HS-27A (cell line): ENCODE data around the gene CLIP1.
"Not testable (repeated sequence)": the region's sequence is repeated elsewhere in the genome, so short reads cannot be mapped to it uniquely, and the experiment has no call there.

Experiments
- DNase-seq: peaks from one replicate; pipeline ENCODE4 v3.0.0-alpha.2; 2012; ENCODE audit warnings: low read depth, missing footprints

CLIP1 gene

GRCh38 chr12:122310626-122311333 is 111.7 kb downstream of the CLIP1 start:
- DNase-seq: no peak

DNA sequence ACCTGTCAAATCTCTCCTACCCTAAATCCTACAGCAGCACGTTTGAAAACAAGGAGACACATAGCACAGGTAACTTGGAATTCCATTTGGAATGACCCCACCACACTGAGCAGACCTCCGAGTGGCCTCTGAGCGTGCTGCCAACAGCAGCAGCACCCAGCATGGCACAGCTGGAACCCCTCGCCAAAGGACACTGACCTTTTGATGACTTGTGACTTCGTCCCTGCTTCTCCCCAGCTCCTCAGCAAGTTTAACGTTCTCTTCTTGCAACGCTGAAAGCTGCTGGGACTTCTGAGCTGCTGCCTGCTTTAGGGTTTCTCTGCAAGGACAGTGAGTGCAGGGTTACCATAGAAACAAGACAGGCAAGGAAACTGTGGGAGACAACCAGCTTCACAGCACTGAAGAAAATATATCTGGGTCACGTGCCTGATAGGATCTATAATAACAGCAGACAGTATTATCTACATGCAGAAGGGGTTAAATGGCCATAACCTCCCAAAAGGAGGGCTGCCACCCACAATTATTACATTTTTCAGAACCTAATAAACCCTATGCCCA is 112.8 kb downstream of the CLIP1 start:
- no peak for DNase-seq

DNA sequence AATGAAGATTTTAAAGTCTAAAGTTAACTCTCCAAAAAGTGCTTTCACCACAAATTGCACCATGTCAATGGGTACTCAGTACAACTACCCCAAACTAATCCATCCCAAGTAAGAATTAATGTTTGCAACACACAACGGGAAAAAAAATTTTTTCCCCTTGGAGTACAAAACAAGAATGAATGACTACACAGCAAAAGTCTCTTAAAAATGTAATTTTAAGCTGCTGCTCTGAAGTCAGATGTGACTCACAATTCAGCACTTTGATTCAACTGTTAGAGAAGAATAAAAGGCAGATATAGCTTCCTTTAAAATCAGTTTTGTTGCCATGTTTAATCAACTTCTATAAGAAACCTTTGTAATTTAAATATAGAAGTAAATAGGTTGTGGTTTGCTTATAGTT is 113.7 kb downstream of the CLIP1 start:
- no peak for DNase-seq

DNA sequence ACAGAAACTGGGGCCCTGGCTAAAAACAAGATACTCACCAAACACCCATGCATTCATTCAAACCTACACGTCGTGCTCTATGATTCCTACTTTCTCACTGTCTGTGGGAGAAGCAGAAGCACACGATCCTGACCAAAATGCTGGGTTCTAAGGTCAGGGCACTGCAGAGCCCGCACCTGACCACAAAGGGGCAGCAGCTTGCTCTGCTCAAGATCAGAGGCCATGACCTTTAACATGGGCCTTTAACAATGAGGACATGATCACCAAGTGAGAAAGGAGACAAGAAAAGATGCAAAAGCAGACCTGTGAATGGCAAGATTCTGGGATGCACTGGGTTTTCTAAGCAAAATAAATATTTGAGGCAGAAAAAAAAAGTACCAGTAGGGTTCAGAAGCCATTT is 116.1 kb downstream of the CLIP1 start:
- no peak for DNase-seq

DNA sequence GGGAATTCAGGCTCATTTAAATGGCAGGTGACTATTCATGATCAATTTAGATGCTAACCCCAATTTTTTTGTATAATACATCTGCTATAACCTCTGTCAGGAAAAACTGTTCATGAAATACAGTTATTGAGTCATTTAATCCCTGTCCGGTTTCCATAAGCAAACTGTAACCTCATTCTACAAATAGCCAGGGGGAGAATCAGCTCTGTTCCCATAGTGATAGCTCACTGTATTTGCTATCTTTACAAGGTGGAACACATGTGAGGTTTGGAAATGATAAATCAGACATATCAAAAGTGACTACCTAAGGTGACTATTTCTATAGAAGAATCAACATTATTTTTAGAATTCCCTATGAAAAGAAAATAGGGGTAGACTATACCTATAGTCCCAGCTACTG is 117.5 kb downstream of the CLIP1 start:
- no peak for DNase-seq

DNA sequence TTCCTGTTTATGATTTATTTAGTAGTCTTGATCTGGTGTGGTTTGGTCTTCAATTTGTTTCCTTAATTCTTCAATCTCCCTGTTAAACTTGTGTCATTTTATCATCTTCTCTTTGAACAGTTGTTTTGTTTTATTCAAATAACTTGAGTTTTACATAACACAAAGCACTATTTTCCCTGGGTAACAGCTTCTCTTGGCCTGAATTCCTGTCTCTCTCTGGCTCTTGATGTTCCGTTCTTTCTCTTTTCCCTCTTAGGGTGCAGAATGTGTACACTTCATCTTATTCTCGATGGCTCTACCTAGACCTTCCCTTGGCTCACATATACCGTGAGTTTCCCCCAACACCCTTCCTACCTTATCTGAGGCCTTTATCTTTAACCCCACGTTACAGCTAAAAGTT is 119.4 kb downstream of the CLIP1 start:
- no peak for DNase-seq

DNA sequence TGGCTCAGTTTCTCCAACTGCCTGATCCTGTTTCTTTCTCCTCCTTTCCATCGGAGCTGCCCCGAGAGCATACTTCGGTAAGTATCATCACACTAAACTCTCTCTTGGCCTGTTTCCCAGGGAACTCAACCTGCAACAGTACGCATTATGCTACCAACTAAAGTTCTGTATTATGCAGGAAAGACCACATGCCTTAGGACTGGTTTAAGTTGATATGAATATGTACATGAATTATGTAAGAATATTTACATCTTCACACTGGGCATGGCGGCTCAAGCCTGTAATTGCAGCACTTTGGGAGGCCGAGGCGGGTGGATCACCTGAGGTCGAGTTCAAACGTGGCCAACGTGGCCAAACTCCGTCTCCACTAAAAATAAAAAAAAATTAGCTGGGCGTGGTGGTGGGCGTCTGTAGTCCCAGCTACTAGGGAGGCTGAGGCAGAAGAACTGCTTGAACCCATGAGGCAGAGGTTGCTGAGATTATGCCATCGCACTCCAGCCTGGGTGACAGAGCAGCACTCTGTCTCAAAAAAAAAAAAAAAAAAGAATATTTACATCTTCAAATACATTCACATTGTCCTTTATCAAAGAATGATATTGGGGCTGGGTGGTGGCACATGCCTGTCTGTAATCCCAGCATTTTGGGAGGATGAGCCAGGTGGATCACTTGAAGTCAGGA is 124.3 kb downstream of the CLIP1 start:
- DNase-seq: no peak

- no peak for DNase-seq
These were observed 125.0 kb downstream of the CLIP1 start for GRCh38 chr12:122297494-122297893.

DNA sequence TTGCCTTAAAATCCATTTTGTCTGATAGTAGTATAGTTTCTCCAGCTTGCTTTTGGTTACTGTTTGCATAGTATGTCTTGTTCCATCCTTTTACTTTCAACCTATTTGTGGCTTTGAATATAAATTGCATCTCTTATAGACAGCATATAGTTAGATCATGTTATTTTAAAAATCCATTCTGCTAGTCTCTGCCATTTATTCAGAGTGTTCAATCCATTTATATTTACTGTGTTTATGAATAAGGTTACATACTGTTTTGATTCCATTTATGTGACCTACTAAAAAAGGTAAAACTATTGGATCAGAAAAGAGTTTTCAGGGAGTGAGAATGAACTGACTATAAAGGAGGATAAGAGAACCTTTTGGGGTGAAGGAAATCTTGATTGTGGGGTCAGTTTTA is 126.6 kb downstream of the CLIP1 start:
- no peak for DNase-seq

GRCh38 chr12:122293081-122293480 is 129.4 kb downstream of the CLIP1 start:
- no peak for DNase-seq

DNA sequence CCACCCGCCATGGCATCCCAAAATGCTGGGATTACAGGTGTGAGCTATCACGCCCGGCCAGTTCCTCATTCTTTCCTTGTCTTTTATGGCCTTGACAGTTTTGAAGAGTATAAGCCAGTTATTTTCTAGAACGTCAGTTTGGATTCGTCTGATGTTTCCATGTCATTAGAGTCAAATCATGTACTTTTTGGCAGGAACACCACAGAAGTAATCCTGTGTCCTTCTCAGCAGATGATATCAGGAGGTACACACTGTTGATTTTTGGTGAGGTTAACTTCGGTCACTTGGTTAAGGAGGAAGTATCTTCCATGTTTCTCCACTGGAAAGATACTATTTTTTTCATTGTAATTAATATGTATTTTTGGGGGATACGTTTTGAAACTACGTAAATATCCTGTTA is 131.0 kb downstream of the CLIP1 start:
- no peak for DNase-seq

DNA sequence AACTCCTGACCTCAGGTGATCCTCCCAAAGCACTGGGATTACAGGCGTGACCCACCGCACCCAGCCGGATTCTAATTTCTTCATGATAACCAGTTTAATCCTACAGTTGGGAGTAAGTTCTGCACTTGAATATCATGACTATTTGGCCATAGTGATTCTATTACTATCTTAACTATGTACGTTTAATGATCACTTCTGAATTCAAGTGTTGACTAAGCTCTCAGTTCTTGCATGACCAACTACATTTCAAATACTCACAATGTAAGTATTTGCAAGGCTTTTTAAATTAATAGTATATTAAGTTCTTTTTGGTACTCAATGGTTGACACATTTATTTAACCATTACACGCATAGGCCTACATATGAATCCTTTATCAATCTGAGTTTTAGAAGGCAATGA is 138.8 kb downstream of the CLIP1 start:
- DNase-seq: no peak

DNA sequence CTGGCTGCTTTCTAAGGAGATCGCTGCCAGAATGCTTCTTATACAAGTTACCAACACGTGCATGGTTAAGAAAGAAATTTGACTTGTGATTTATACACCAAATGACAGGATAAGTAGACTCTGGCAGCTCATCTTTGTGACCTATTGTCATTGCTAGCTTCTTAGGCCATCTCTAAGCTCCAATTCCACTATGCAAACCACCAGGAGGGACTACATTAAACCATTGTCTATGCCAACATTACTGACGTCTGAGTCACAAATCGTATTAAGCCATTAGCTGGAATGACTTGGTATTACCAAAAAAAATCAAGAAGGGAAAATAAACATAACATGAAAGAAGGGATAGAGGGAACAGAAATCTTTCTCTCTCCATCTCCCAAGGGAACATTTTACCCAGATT is 140.4 kb downstream of the CLIP1 start:
- peak; percentile 47 for DNase-seq

DNA sequence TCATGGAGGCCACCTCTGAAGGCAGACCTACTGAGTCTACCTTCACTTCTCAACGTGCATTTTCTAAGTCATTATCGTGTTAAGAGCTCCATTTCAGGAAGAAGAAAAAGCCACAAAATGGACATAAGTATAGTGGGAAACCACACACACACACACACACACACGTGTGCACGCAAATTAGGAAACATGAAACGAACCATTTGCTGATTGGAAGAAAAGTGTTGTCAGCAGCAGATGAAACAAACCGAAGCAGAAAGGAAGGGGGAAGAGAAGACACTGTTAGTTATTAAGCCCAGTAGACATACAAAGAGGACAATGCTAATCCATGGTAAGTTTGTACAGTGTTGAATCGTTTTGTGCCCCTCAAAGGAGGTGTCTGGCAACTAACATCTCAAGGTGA is 146.2 kb downstream of the CLIP1 start:
- no peak for DNase-seq

GRCh38 chr12:122275459-122275858 is 147.0 kb downstream of the CLIP1 start:
- DNase-seq: no peak

DNA sequence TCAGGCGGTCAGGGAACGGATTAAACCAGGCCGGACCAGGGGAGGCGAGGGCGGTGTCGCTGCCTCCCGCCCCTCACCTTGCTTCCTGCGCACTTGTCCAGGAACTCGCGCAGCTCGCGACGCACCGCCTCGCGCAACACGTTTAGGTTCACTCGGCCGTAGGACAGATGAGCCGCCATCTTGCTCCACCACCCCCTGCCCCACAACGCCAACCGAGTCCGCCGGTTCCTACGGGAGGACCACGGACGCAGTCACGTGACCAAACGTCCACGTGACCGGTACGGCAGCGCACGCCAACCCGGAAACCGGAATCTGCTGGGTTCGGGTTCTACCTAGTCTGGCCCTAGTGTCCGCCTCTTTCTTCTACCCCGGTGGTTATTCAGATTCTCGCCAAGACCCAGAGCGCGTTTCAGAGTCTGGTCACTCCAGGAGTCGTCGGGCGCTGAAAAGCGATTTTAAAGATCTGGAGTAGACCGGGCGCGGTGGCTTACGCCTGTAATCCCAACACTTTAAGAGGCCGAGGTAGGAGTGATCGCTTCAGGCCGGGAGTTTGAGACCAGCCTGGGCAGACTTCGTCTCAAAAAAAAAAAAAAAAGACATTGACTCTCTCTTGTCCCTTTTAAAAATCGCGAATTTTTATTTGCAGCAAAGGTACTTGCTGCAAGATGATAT is 156.1 kb downstream of the CLIP1 start, which contains the start of gene VPS33A:
TSS of gene VPS33A (minus strand) at position 265 of the 672 bp plus-strand sequence. CDS start at position 179, 86 bp downstream.
- DNase-seq: peak; percentile 92

- no peak for DNase-seq
These were observed 156.6 kb downstream of the CLIP1 start for GRCh38 chr12:122265886-122266229.

- no peak for DNase-seq
These were observed 157.0 kb downstream of the CLIP1 start for GRCh38 chr12:122265476-122265875.

- not testable (repeated sequence) for DNase-seq
These were observed 161.7 kb downstream of the CLIP1 start for GRCh38 chr12:122260735-122261134.

DNA sequence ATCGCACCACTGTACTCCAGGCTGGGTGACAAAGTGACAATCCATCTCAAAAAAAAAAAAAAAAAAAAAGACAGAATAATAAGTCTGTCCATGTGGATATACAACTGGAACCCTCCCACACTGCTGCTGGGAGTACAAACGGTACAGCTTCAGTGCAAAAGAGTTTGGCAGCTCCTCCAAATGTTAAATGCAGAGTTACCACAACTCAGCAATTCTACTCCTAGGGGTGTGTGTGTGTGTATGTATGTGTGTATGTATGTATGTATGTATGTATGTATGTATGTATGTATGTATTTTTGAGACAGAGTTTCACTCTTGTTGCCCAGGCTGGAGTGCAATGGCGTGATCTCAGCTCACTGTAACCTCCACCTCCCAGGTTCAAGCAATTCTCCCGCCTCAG is 163.5 kb downstream of the CLIP1 start:
- DNase-seq: not testable (repeated sequence)

DNA sequence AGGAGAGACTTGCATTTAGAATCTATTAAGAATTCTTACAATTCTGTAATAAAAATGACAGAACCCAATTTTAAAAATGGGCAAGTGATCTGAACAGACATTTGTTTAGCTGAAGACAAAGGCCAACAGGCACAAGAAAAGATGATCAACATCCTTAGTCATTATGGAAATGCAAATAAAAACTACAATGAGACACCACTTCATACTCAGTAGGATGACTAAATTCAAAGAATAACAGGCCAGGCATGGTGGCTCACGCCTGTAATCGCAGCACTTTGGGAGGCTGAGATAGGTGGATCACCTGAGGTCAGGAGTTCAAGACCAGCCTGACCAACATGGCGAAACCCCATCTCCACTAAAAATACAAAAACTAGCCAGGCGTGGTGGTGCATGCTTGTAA is 164.0 kb downstream of the CLIP1 start:
- not testable (repeated sequence) for DNase-seq

DNA sequence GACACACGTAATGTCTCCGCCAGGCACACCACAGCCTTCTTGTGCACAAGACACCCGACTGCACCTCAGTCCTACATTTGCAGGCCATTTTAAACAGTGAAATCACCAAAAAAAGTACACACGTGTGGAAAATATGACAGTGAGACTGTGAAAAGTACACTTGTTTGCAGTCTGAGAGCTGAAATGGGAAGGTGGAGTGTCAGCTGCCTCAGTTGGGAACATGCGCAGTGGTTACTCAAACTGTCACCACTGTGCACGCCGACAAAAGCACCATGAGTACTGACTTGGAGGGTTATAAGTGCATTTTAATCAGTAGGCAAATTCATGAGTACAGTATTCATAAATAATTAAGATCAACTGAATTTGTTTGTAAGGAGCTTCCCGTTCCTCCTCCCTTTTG is 171.9 kb downstream of the CLIP1 start:
- DNase-seq: no peak

DNA sequence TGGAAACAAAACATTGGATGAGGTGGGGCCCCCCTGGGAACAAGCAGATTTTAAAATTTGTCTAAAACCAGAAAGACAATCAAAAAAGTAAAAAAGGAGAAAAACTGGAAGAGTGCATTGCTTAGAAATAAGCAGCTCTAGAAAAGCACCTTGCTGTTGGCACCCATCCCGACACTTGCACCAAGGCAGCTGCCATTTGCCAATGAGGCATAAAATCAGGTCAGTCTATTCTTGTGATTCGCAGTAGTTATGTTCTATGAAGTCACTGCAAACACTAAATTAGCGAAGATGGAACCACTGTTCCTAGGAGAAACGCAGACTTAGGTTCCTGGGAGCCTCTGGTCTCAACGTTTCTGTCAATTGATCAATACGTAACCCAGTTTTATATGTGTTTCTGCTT is 172.4 kb downstream of the CLIP1 start:
- no peak for DNase-seq
